ENCODE measurements around the gene NRDE2.

DNA sequence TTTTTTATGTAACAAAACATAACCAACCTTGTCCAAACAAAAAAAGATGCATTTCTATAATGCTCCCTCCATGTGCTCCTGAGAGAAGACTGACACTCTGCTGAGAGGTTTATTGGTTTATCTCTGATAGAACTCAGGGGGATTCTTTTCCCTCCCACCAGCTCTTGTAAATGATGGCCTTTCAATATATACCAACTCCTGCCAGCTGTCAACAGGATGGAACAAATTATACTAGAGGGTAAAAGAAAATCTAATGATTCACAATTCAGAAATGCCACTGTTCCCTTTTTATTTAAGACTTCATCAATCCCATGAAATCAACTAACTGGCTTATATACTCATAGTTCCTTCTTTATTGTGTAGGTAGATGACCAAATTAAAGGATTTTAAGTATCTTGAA is 50.0 kb downstream of the NRDE2 start:
- TF ChIP-seq, protein P1, sequence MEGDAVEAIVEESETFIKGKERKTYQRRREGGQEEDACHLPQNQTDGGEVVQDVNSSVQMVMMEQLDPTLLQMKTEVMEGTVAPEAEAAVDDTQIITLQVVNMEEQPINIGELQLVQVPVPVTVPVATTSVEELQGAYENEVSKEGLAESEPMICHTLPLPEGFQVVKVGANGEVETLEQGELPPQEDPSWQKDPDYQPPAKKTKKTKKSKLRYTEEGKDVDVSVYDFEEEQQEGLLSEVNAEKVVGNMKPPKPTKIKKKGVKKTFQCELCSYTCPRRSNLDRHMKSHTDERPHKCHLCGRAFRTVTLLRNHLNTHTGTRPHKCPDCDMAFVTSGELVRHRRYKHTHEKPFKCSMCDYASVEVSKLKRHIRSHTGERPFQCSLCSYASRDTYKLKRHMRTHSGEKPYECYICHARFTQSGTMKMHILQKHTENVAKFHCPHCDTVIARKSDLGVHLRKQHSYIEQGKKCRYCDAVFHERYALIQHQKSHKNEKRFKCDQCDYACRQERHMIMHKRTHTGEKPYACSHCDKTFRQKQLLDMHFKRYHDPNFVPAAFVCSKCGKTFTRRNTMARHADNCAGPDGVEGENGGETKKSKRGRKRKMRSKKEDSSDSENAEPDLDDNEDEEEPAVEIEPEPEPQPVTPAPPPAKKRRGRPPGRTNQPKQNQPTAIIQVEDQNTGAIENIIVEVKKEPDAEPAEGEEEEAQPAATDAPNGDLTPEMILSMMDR (IDR thresholded peaks at IDR 0.05; ENCODE audit: insufficient read depth, low read length) = no peak
- TF ChIP-seq POLR2AphosphoS5 (IDR thresholded peaks at IDR 0.05; ENCODE audit: low read depth) = no peak

All from HL-60 (cell line).